ENCODE data around the gene CLDN20.

Gene CLDN20

DNA sequence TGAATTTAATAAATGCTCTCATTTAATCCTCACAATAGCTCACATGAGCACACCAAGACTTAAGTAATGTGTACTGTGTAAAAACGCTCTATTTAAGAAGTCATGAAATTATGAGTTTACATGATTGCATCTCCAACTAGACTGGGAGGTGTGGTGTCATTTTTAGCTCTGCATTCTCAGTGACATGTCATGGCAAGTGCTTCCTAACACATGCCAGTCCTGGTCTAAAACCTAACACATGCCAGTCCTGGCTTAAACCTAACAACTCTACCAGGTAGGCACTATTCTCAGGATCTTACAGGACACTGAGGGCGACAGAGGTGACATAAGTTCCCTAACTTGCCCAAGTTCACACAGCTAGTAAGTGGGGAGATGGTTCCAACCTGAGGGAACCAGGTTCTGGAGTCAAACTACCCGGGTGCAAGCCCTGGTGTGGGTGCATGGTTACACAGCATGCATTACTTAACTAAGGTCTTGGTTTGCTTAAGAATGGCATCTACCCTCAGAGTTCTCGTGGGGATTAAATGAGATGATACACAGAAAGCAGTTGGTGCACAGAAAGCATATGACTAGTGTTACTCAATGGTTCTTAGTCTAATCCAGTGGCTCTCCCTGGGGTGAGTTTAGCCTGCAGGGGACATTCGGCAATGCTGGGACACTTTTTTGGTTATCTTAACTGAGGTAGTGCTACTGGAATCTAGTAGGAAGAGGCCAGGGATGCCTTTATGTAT lies 14.7 kb downstream of the CLDN20 start:
- WGBS, 2 experiments, result 81 to 85% methylated on average over 5 of the region's 5 CpGs
- H3K27me3 ChIP-seq (ENCODE audit: control insufficient read depth, insufficient read depth, low read length, poor library complexity, severe bottlenecking), result no peaks in the 10 kb centered on the region
- no peaks in the 10 kb centered on the region for H3K36me3 ChIP-seq (ENCODE audit: control insufficient read depth, insufficient read depth, low read length)
- H3K9me3 ChIP-seq (ENCODE audit: control insufficient read depth, low read length), result no peaks in the 10 kb centered on the region
- no peak overlapping the region for H3K4me3 ChIP-seq (ENCODE audit: insufficient read depth, low read depth, low read length)
- H3K4me1 ChIP-seq (ENCODE audit: control insufficient read depth, insufficient read depth, low read length), result peaks cover 4% of the 10 kb centered on the region
- H3K27ac ChIP-seq (ENCODE audit: insufficient read depth, low read depth, low read length, poor library complexity, severe bottlenecking), result no peak overlapping the region

DNA sequence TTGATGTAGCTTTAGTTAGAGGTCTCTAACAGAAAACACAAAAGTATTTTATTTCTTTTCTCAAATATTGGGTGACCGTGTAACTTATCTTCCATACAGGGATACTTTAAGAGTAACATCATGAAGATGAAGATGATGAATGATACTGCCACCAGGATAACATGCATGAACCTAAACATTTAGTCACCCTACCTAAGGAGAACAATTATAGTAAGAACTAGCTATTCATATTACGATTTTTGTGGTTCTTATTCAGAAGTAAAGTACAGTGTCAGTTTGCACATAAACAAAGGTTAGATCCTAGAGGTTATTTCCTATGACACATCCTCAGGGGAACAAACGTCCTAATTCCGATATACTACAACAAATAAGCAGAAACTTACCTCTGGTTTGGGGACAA lies 21.0 kb downstream of the CLDN20 start:
- Histone ChIP-seq H3K27ac (ENCODE audit: insufficient read depth, low read depth, low read length, poor library complexity, severe bottlenecking) (no peak overlapping the region), H3K4me1 (ENCODE audit: control insufficient read depth, insufficient read depth, low read length) (peaks cover 4% of the 10 kb centered on the region), H3K36me3 (ENCODE audit: control insufficient read depth, insufficient read depth, low read length) (no peaks in the 10 kb centered on the region), H3K9me3 (ENCODE audit: control insufficient read depth, low read length) (no peaks in the 10 kb centered on the region), H3K27me3 (ENCODE audit: control insufficient read depth, insufficient read depth, low read length, poor library complexity, severe bottlenecking) (no peaks in the 10 kb centered on the region), H3K4me3 (ENCODE audit: insufficient read depth, low read depth, low read length) (no peak overlapping the region)
- WGBS, 2 experiments, result 94 to 98% methylated on average over 2 to 4 of the region's 4 CpGs

DNA sequence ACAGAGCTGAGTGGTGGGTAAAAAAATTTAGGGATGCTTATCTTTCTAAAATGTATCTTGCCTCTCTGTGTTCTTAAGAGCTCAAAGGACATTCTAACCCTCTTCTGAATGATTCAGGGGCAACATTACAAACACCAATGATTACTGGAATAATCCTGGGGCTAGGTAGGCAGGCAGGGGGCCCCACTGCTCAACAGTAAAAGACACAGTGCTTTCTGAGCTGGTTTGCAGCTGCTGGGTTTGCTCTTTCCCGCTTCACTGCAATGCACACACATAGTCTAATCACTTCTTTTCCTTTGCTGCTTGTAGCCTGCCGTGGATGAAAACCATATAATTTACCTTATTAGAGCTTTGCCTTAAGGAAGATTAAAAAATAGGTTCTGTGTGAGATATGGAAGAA lies 23.9 kb downstream of the CLDN20 start:
- Histone ChIP-seq H3K4me3 (ENCODE audit: insufficient read depth, low read depth, low read length) (no peak overlapping the region), H3K27me3 (ENCODE audit: control insufficient read depth, insufficient read depth, low read length, poor library complexity, severe bottlenecking) (no peaks in the 10 kb centered on the region), H3K36me3 (ENCODE audit: control insufficient read depth, insufficient read depth, low read length) (peaks cover 3% of the 10 kb centered on the region), H3K9me3 (ENCODE audit: control insufficient read depth, low read length) (no peaks in the 10 kb centered on the region), H3K4me1 (ENCODE audit: control insufficient read depth, insufficient read depth, low read length) (peaks cover 4% of the 10 kb centered on the region), H3K27ac (ENCODE audit: insufficient read depth, low read depth, low read length, poor library complexity, severe bottlenecking) (no peak overlapping the region)
- 93 to 96% methylated on average over 1 to 2 of the region's 2 CpGs for WGBS, 2 experiments

DNA sequence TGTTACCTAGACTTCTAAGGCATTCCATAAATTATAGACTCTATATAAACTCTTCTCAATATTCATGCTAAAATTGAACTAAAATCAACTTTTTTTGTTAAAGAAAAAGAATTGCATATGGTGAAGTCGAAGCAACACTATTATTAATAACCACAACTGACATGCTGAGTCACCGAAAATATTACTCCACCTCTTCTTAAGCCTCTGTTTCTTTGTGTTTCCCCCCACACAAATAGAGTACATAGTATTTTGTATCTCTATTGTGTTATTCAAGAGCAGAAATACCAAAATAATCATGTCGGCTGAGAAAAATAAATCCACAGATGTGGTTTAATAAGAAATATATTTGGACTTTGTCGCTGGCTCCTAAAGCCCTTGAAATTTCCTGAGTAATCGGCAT lies 26.7 kb downstream of the CLDN20 start:
- Histone ChIP-seq H3K27me3 (ENCODE audit: control insufficient read depth, insufficient read depth, low read length, poor library complexity, severe bottlenecking) (no peaks in the 10 kb centered on the region), H3K4me3 (ENCODE audit: insufficient read depth, low read depth, low read length) (no peak overlapping the region), H3K27ac (ENCODE audit: insufficient read depth, low read depth, low read length, poor library complexity, severe bottlenecking) (no peak overlapping the region), H3K4me1 (ENCODE audit: control insufficient read depth, insufficient read depth, low read length) (peaks cover 4% of the 10 kb centered on the region), H3K36me3 (ENCODE audit: control insufficient read depth, insufficient read depth, low read length) (peaks cover 12% of the 10 kb centered on the region), H3K9me3 (ENCODE audit: control insufficient read depth, low read length) (no peaks in the 10 kb centered on the region)
- 94 to 98% methylated on average over 3 to 5 of the region's 5 CpGs for WGBS, 2 experiments

DNA sequence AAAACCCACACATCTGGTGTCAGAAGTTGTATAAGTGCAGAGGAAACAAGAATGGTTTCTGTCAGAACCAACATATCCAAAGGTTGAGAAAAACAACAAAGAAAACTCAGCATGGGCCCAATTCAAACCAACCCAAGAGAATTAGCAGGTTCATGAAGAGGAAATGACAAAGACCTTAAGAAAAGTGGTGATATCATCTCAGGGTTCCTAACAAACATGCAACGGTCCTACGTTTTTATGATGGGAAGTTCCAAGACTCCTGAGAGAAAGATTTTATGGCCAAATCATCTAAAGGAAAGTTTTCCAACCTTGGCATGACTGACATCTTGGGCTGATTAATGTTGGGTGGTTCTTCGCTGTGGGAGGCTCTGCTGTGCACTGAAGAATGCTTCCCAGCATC lies 27.5 kb downstream of the CLDN20 start:
- 90 to 96% methylated on average over 3 of the region's 3 CpGs for WGBS, 2 experiments
- H3K27ac ChIP-seq (ENCODE audit: insufficient read depth, low read depth, low read length, poor library complexity, severe bottlenecking), result no peak overlapping the region

DNA sequence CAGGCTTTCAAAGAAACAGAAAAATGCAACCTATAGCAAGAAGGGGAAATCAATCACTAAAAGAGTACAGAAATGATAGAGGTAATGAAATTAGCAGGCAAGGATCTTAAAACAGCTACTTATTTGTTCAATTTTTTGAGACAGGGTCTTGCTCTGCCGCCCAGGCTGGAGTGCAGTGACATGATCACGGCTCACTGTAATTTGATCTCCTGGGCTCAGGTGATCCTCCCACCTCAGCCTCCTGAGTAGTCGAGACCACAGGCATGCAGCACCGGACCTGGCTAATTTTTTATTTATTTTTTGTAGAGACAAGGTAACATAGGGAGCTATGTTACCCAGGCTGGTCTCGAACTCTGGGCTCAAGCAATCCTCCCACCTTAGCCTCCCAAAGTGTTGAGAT lies 28.9 kb downstream of the CLDN20 start:
- H3K27me3 ChIP-seq (ENCODE audit: control insufficient read depth, insufficient read depth, low read length, poor library complexity, severe bottlenecking), result no peaks in the 10 kb centered on the region
- H3K36me3 ChIP-seq (ENCODE audit: control insufficient read depth, insufficient read depth, low read length), result peaks cover 14% of the 10 kb centered on the region
- H3K4me3 ChIP-seq (ENCODE audit: insufficient read depth, low read depth, low read length), result no peak overlapping the region
- no peaks in the 10 kb centered on the region for H3K9me3 ChIP-seq (ENCODE audit: control insufficient read depth, low read length)
- H3K4me1 ChIP-seq (ENCODE audit: control insufficient read depth, insufficient read depth, low read length), result peaks cover 4% of the 10 kb centered on the region
- no peak overlapping the region for H3K27ac ChIP-seq (ENCODE audit: insufficient read depth, low read depth, low read length, poor library complexity, severe bottlenecking)
- WGBS, 2 experiments, result 66% methylated on average over 5 of the region's 5 CpGs

More for the DNA sequence above, 27.5 kb downstream of the CLDN20 start:
- peaks cover 4% of the 10 kb centered on the region for H3K4me1 ChIP-seq (ENCODE audit: control insufficient read depth, insufficient read depth, low read length)
- peaks cover 14% of the 10 kb centered on the region for H3K36me3 ChIP-seq (ENCODE audit: control insufficient read depth, insufficient read depth, low read length)
- H3K4me3 ChIP-seq (ENCODE audit: insufficient read depth, low read depth, low read length), result no peak overlapping the region
- no peaks in the 10 kb centered on the region for H3K27me3 ChIP-seq (ENCODE audit: control insufficient read depth, insufficient read depth, low read length, poor library complexity, severe bottlenecking)
- no peaks in the 10 kb centered on the region for H3K9me3 ChIP-seq (ENCODE audit: control insufficient read depth, low read length)

DNA sequence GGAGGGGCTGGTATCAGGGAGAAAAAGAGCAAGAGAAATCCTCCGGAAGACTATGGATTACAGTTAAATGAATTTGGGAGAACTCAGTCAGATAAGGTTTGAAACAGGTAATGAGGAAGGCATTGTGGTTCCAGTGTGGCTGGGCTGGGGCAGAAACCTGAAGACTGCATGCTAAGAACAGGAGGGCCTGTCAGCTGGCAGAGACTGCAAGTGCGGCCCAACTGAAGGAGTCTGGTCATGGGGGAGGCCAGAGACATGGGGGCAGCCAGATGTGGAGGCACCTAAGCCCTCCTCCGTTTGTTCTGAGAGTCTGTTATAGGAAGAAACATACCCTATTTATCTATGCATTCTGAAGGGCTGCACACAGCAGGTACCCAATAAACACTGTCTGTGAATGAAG lies 33.9 kb downstream of the CLDN20 start:
- Histone ChIP-seq H3K4me1 (ENCODE audit: control insufficient read depth, insufficient read depth, low read length) (peaks cover 6% of the 10 kb centered on the region), H3K36me3 (ENCODE audit: control insufficient read depth, insufficient read depth, low read length) (peaks cover 11% of the 10 kb centered on the region), H3K27ac (ENCODE audit: insufficient read depth, low read depth, low read length, poor library complexity, severe bottlenecking) (no peak overlapping the region), H3K9me3 (ENCODE audit: control insufficient read depth, low read length) (no peaks in the 10 kb centered on the region), H3K27me3 (ENCODE audit: control insufficient read depth, insufficient read depth, low read length, poor library complexity, severe bottlenecking) (no peaks in the 10 kb centered on the region), H3K4me3 (ENCODE audit: insufficient read depth, low read depth, low read length) (no peak overlapping the region)
- WGBS, 2 experiments, result 53 to 64% methylated on average over 3 of the region's 3 CpGs

DNA sequence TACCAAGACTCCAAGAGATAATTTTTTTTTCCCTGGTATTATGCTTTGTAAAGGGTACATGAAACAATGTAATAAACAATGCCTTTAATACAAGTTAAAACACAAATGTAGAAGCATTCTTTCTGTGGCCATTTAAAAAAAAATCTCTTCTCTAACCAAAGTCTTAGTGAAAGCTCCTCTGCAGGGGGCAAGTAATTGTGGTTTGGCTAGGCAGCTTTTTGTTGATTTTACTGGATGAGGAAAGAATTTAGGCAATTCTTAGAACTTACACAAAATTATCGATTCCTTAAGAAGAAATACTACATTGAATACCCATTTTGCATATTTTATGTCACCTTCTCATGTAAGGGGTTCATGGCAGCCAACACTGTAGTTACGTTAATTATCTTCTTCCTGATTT lies 38.1 kb downstream of the CLDN20 start:
- Histone ChIP-seq H3K9me3 (ENCODE audit: control insufficient read depth, low read length) (no peaks in the 10 kb centered on the region), H3K4me3 (ENCODE audit: insufficient read depth, low read depth, low read length) (no peak overlapping the region), H3K36me3 (ENCODE audit: control insufficient read depth, insufficient read depth, low read length) (peaks cover 4% of the 10 kb centered on the region), H3K27ac (ENCODE audit: insufficient read depth, low read depth, low read length, poor library complexity, severe bottlenecking) (no peak overlapping the region), H3K4me1 (ENCODE audit: control insufficient read depth, insufficient read depth, low read length) (peaks cover 6% of the 10 kb centered on the region), H3K27me3 (ENCODE audit: control insufficient read depth, insufficient read depth, low read length, poor library complexity, severe bottlenecking) (no peaks in the 10 kb centered on the region)
- 69 to 88% methylated on average over 1 to 2 of the region's 2 CpGs for WGBS, 2 experiments

DNA sequence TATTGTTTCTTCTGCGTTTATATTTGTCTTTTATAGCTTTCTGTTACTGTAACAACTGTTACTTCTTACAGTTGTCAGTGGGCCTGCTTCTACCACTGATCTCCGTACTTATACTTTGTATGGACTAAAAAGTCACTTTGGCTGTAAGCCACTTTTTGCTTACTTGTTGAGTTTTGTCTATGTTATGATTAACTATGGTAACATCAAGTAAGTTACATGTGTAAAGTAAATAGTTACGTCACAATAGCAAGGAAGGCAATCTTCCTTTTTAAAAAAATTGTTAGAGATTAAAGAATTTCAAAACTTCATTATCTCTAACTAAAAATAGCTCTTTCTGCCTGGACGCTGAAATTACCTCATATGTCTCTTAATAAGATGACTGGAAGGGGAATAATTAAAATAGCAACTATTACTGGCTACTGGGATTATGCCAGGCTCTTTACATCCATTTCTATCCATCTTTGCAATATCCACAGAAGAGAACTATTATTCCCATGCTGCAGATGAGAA lies 39.6 kb downstream of the CLDN20 start:
- Histone ChIP-seq H3K9me3 (ENCODE audit: control insufficient read depth, low read length) (no peaks in the 10 kb centered on the region), H3K27ac (ENCODE audit: insufficient read depth, low read depth, low read length, poor library complexity, severe bottlenecking) (no peak overlapping the region), H3K4me3 (ENCODE audit: insufficient read depth, low read depth, low read length) (no peak overlapping the region), H3K4me1 (ENCODE audit: control insufficient read depth, insufficient read depth, low read length) (peaks cover 4% of the 10 kb centered on the region), H3K36me3 (ENCODE audit: control insufficient read depth, insufficient read depth, low read length) (peaks cover 10% of the 10 kb centered on the region), H3K27me3 (ENCODE audit: control insufficient read depth, insufficient read depth, low read length, poor library complexity, severe bottlenecking) (no peaks in the 10 kb centered on the region)
- 0 to 67% methylated on average over 1 to 3 of the region's 4 CpGs for WGBS, 2 experiments

DNA sequence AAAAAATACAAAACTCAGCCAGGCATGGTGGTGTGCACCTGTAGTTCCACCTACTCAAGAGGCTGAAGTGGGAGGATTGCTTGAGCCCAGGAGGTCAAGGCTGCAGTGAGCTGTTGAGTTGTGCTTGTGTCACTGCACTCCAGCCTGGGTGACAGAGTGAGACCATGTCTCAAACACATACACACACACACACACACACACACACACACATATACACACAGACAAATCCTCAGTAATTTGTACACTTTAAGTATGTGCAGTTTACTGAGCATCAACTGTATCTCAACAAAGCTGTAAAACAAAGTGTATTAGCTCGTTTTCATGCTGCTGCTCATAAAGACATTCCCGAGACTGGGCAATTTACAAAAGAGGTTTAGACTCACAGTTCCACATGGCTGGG lies 43.1 kb downstream of the CLDN20 start:
- H3K4me1 ChIP-seq (ENCODE audit: control insufficient read depth, insufficient read depth, low read length), result peaks cover 4% of the 10 kb centered on the region
- H3K9me3 ChIP-seq (ENCODE audit: control insufficient read depth, low read length), result no peaks in the 10 kb centered on the region
- no peak overlapping the region for H3K27ac ChIP-seq (ENCODE audit: insufficient read depth, low read depth, low read length, poor library complexity, severe bottlenecking)
- H3K27me3 ChIP-seq (ENCODE audit: control insufficient read depth, insufficient read depth, low read length, poor library complexity, severe bottlenecking), result no peaks in the 10 kb centered on the region
- H3K36me3 ChIP-seq (ENCODE audit: control insufficient read depth, insufficient read depth, low read length), result peaks cover 16% of the 10 kb centered on the region
- 95 to 96% methylated on average over 2 of the region's 2 CpGs for WGBS, 2 experiments
- no peak overlapping the region for H3K4me3 ChIP-seq (ENCODE audit: insufficient read depth, low read depth, low read length)
